ENCODE data around the gene RAB3IL1.

DNA sequence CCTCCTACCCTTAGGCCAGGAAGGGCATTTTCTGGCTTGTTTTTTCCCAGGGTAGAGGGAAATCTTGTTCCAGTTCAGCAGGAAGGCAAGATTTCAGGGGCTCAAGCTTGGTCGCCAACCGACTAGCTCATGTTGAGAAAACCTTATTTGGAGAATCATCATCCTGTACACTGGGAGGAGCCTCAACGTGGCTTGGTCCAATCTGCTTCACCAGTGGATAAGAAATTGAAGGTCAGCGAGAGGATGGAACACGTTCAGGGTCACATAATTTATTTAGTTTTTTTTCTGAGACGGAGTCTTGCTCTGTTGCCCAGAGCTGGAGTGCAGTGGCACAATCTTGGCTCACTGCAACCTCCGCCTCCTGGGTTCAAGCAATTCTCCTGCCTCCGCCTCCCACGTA lies 68.7 kb downstream of the RAB3IL1 start:
- TF ChIP-seq, protein P1, sequence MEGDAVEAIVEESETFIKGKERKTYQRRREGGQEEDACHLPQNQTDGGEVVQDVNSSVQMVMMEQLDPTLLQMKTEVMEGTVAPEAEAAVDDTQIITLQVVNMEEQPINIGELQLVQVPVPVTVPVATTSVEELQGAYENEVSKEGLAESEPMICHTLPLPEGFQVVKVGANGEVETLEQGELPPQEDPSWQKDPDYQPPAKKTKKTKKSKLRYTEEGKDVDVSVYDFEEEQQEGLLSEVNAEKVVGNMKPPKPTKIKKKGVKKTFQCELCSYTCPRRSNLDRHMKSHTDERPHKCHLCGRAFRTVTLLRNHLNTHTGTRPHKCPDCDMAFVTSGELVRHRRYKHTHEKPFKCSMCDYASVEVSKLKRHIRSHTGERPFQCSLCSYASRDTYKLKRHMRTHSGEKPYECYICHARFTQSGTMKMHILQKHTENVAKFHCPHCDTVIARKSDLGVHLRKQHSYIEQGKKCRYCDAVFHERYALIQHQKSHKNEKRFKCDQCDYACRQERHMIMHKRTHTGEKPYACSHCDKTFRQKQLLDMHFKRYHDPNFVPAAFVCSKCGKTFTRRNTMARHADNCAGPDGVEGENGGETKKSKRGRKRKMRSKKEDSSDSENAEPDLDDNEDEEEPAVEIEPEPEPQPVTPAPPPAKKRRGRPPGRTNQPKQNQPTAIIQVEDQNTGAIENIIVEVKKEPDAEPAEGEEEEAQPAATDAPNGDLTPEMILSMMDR (IDR thresholded peaks at IDR 0.05) = no peak
- TF ChIP-seq POLR2A (IDR thresholded peaks at IDR 0.05) = no peak
